Spinal cord (tissue), 10 donors: Measurements from ENCODE around the gene ZNF808. TPM values are rescaled to one million over a fixed set of nuclear protein-coding genes. Genes with fewer than 3 reads are reported as not detected.
A peak's percentile ranks its signal among the peaks of the same experiment; 100 is the strongest.
"Not testable (repeated sequence)": the region's sequence is repeated elsewhere in the genome, so short reads cannot be mapped to it uniquely, and the experiment has no call there.

Experiments used
- DNase-seq, 6 donors: peaks; one replicate each; pipeline versions ENCODE4 v3.0.0 to v3.0.0-alpha.2; 2013 to 2015; ENCODE audit warnings: low spot score in 6 of 6, low read depth in 4 of 6
- H3K27ac ChIP-seq: one replicate; pipeline ENCODE4 v1.5.1; 2013; ENCODE audit warnings: low read depth, low read length, control low read depth
- H3K27me3 ChIP-seq: one replicate; pipeline ENCODE4 v1.6.1; 2013; ENCODE audit warnings: low read length; ENCODE audit not compliant: control insufficient read depth, insufficient read depth
- H3K36me3 ChIP-seq: one replicate; pipeline ENCODE4 v1.6.1; 2013; ENCODE audit warnings: low read length; ENCODE audit not compliant: control insufficient read depth, insufficient read depth
- H3K4me1 ChIP-seq: one replicate; pipeline ENCODE4 v1.6.1; 2013; ENCODE audit warnings: low read length; ENCODE audit not compliant: control insufficient read depth, insufficient read depth
- H3K4me3 ChIP-seq: one replicate; pipeline ENCODE4 v1.5.1; 2013; ENCODE audit warnings: low read depth, low read length, control low read depth
- H3K9me3 ChIP-seq: one replicate; pipeline ENCODE4 v1.6.1; 2013; ENCODE audit warnings: low read length; ENCODE audit not compliant: control insufficient read depth, insufficient read depth
- WGBS: methylation state at CpG from one replicate; pipeline ENCODE4 v1.1.5; 2013; ENCODE audit warnings: missing lambda C conversion rate; ENCODE audit not compliant: insufficient coverage; 5-methylcytosine and 5-hydroxymethylcytosine counted together
- polyA plus RNA-seq, 2 donors: library from polyadenylated mRNA; unstranded; fragments of 120-200 nt; gene quantifications; one replicate each; pipeline ENCODE4 v1.2.1, GENCODE V29; 2013; ENCODE audit not compliant: insufficient read length in 2 of 2
- total RNA-seq, 2 donors: library from RNA; depleted of rRNA in 1 of 2; stranded (reverse); fragments of 120-200 nt in 1 of 2; fragments of >200 nt in 1 of 2; gene quantifications; one replicate each; pipeline versions ENCODE4 v1.2.3 to v1.2.4, GENCODE V29; 2013 to 2014
- donor health status: healthy.

ZNF808 gene
- total and polyA plus RNA-seq, 4 donors, result 6.4 to 38.4 (median 17.2) TPM

- not testable (repeated sequence) for DNase-seq, H3K4me3 ChIP-seq, H3K9me3 ChIP-seq, H3K27ac ChIP-seq, H3K4me1 ChIP-seq, H3K27me3 ChIP-seq
- 63% methylated on average over 11 of the region's 12 CpGs for WGBS
- H3K36me3 ChIP-seq, result peaks cover 24% of the 10 kb centered on the region
These were observed 26.5 kb upstream of the ZNF808 start for GRCh38 chr19:52500991-52501390.

GRCh38 chr19:52507266-52507665, 20.2 kb upstream of the ZNF808 start:
- no peaks in the 10 kb centered on the region for H3K27me3 ChIP-seq
- 83% methylated on average over 5 of the region's 5 CpGs for WGBS
- no peaks in the 10 kb centered on the region for H3K9me3 ChIP-seq
- H3K27ac ChIP-seq, result no peak overlapping the region
- H3K4me1 ChIP-seq, result no peaks in the 10 kb centered on the region
- no peak for DNase-seq
- no peak overlapping the region for H3K4me3 ChIP-seq
- peaks cover 31% of the 10 kb centered on the region for H3K36me3 ChIP-seq

GRCh38 chr19:52516191-52516590, 11.3 kb upstream of the ZNF808 start:
- Histone ChIP-seq H3K9me3 (no peaks in the 10 kb centered on the region), H3K4me3 (no peak overlapping the region), H3K4me1 (no peaks in the 10 kb centered on the region), H3K27me3 (no peaks in the 10 kb centered on the region), H3K36me3 (peaks cover 19% of the 10 kb centered on the region), H3K27ac (no peak overlapping the region)
- 83% methylated on average over 3 of the region's 5 CpGs for WGBS
- DNase-seq, result no peak

- Histone ChIP-seq H3K9me3 (no peaks in the 10 kb centered on the region), H3K4me3 (no peak overlapping the region), H3K27me3 (no peaks in the 10 kb centered on the region), H3K36me3 (peaks cover 12% of the 10 kb centered on the region), H3K27ac (no peak overlapping the region), H3K4me1 (no peaks in the 10 kb centered on the region)
- DNase-seq, result peak in 1 of 6 donors; percentile 4
- WGBS, result 100% methylated on average over 1 of the region's 2 CpGs
These were observed 8.8 kb upstream of the ZNF808 start for GRCh38 chr19:52518646-52519045.

GRCh38 chr19:52519175-52519574, 8.3 kb upstream of the ZNF808 start:
- H3K36me3 ChIP-seq, result peaks cover 12% of the 10 kb centered on the region
- not testable (repeated sequence) for H3K27me3 ChIP-seq, H3K9me3 ChIP-seq, H3K4me3 ChIP-seq, H3K4me1 ChIP-seq, DNase-seq, H3K27ac ChIP-seq
- 70% methylated on average over 2 of the region's 7 CpGs for WGBS

GRCh38 chr19:52520013-52520412, 7.5 kb upstream of the ZNF808 start:
- no CpG with 5 or more reads among the region's 4 CpGs for WGBS
- Histone ChIP-seq H3K36me3 (peaks cover 11% of the 10 kb centered on the region), H3K27me3 (no peaks in the 10 kb centered on the region), H3K9me3 (no peaks in the 10 kb centered on the region), H3K4me1 (no peaks in the 10 kb centered on the region), H3K4me3 (no peak overlapping the region), H3K27ac (no peak overlapping the region)
- DNase-seq, result no peak

- no peak overlapping the region for H3K4me3 ChIP-seq
- H3K9me3 ChIP-seq, result no peaks in the 10 kb centered on the region
- DNase-seq, result no peak
- 69% methylated on average over 6 of the region's 14 CpGs for WGBS
- no peaks in the 10 kb centered on the region for H3K36me3 ChIP-seq
- peaks cover 5% of the 10 kb centered on the region for H3K4me1 ChIP-seq
- H3K27ac ChIP-seq, result no peak overlapping the region
- H3K27me3 ChIP-seq, result no peaks in the 10 kb centered on the region
These were observed 4.9 kb upstream of the ZNF808 start for GRCh38 chr19:52522551-52522950.

- DNase-seq, result no peak
- WGBS, result 90% methylated on average over 16 of the region's 20 CpGs
- peaks cover 10% of the 10 kb centered on the region for H3K4me1 ChIP-seq
These were observed 3.4 kb upstream of the ZNF808 start for GRCh38 chr19:52524086-52524485.

GRCh38 chr19:52527956-52528351, 486 bp downstream of the ZNF808 start:
- Histone ChIP-seq H3K4me3 (peak overlapping the region; percentile 69), H3K27me3 (no peaks in the 10 kb centered on the region), H3K4me1 (peaks cover 10% of the 10 kb centered on the region), H3K36me3 (no peaks in the 10 kb centered on the region), H3K27ac (peak overlapping the region; percentile 71), H3K9me3 (no peaks in the 10 kb centered on the region)
- peak in 3 of 6 donors; percentile 2 to 26 (median 8) for DNase-seq
- WGBS, result under 1% methylated on average over 25 of the region's 25 CpGs

More at GRCh38 chr19:52524086-52524485, 3.4 kb upstream of the ZNF808 start:
- Histone ChIP-seq H3K4me3 (no peak overlapping the region), H3K36me3 (no peaks in the 10 kb centered on the region), H3K9me3 (no peaks in the 10 kb centered on the region), H3K27me3 (no peaks in the 10 kb centered on the region), H3K27ac (no peak overlapping the region)

- no peak overlapping the region for H3K4me3 ChIP-seq
- no peaks in the 10 kb centered on the region for H3K36me3 ChIP-seq
- no peaks in the 10 kb centered on the region for H3K27me3 ChIP-seq
- WGBS, result no CpG with 5 or more reads among the region's 2 CpGs
- DNase-seq, result no peak
- no peaks in the 10 kb centered on the region for H3K9me3 ChIP-seq
- peaks cover 20% of the 10 kb centered on the region for H3K4me1 ChIP-seq
- H3K27ac ChIP-seq, result no peak overlapping the region
These were observed 5.0 kb downstream of the ZNF808 start for GRCh38 chr19:52532480-52532879.
